ENCODE data around the gene BDNF.

GRCh38 chr11:27701355-27702105 is 1.3 kb upstream of the BDNF start:
- TF ChIP-seq POLR2A (IDR thresholded peaks at IDR 0.05; ENCODE audit: low read length) (no peak), GATA1 (IDR thresholded peaks at IDR 0.05; ENCODE audit: low read depth, low read length) (no peak)

All from erythroblast (primary cell).